ENCODE data around the gene ESRRA.
"Not testable (repeated sequence)": the region's sequence is repeated elsewhere in the genome, so short reads cannot be mapped to it uniquely, and the experiment has no call there.

Gene ESRRA

DNA sequence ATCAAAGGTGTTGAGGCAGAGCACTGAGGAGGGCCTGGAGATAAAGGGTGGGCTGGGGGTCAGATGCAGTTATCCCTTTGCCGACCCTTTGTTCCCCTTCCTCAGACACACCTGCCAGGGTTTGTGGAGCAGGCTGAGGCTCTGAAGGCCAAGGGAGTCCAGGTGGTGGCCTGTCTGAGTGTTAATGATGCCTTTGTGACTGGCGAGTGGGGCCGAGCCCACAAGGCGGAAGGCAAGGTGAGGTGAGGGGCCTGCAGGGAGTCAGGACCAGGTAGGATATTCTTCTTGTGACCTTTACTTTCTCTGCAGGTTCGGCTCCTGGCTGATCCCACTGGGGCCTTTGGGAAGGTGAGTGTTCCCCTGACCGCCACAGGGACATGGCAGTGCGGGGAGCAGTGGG is 15.2 kb downstream of the ESRRA start:
- in situ Hi-C loops (cut with HindIII; ENCODE audit: low pct_ligation_motif_present, low pct_unique_long_range_greater_than_20kb, low sequenced_read_pairs), result no loop called here
- DNase-seq, result no peak

DNA sequence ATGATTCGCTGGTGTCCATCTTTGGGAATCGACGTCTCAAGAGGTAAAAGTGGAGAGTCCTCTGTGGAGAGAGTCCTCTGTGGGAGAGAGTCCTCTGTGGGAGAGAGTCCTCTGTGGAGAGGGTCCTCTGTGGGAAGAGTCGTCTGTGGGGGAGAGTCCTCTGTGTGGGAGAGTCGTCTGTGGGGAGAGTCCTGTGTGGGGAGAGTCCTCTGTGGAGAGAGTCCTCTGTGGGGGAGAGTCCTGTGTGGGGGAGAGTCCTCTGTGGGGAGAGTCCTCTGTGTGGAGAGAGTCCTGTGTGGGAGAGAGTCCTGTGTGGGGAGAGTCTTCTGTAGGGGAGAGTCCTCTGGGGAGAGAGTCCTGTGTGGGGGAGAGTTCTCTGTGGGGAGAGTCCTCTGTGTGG is 15.7 kb downstream of the ESRRA start:
- DNase-seq, result no peak
- in situ Hi-C loops (cut with HindIII; ENCODE audit: low pct_ligation_motif_present, low pct_unique_long_range_greater_than_20kb, low sequenced_read_pairs), result no loop called here

DNA sequence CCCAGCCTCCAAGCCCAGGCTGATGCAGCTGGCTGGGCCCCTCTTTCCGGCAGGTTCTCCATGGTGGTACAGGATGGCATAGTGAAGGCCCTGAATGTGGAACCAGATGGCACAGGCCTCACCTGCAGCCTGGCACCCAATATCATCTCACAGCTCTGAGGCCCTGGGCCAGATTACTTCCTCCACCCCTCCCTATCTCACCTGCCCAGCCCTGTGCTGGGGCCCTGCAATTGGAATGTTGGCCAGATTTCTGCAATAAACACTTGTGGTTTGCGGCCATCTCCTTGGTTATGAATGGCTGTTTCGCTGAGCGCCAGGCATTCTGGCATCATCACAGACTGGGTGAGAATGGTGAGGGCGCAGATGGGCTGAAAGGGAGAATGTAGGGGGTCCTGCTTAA is 16.2 kb downstream of the ESRRA start:
- DNase-seq, result no peak
- in situ Hi-C loops (cut with HindIII; ENCODE audit: low pct_ligation_motif_present, low pct_unique_long_range_greater_than_20kb, low sequenced_read_pairs), result no loop called here

DNA sequence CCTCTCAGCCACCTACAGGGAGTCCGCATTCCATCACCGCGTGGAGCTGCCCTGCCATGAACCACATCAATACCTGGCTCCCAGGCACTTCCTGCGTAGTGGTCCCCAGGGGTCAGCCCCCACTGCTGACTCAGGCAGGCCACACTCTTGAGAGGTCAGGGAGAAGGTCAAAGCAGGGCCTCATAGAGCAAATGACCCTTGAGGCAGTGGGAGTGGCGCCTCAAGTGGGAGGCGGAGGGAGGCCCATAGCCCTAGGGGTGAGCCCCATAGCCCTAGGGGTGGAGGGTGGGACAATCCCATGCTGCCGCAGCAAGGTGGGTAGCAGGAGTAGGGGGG is 17.6 kb downstream of the ESRRA start:
- in situ Hi-C loops (cut with HindIII; ENCODE audit: low pct_ligation_motif_present, low pct_unique_long_range_greater_than_20kb, low sequenced_read_pairs), result no loop called here
- DNase-seq, result no peak

DNA sequence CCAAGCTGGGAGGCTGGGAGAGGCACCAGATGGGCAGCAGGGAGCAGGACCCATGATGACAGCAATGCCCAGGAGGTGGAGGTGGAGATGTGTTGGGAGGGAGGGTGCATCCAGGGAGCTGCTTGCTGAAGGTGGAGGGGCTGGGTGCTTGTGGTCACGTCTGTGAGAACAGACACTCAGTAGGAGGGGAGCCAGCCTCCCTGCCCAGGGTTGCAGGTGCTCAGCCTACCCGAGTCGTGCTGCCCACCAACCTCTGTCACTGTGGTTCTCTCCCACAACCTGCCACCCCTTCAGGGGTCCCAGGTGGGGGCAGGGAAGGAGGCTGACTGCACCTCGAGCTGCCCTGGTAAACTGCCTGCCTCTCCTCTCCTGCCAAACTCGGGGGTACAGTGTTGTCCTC is 18.0 kb downstream of the ESRRA start:
- in situ Hi-C loops (cut with HindIII; ENCODE audit: low pct_ligation_motif_present, low pct_unique_long_range_greater_than_20kb, low sequenced_read_pairs), result no loop called here
- DNase-seq, result no peak

DNA sequence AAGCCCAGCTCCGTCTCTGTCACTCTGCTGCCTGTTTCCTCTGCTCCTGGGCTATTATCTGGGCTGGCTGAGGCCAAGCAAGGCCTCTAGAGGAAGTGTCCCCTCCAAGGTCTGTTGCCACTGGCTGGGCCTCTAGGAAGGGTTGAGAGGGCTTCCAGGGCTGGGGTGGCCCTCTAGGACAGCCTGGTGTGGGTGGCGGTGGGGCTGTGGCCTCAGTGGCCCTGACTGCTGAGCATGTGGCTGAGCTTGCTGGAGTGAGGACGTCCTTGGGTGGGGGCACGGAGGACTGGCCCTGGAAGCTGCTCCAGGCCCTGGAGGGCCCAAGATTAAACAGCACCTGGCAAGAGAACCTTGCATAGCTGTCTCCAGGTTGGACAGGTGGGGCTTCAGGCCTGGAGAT is 18.7 kb downstream of the ESRRA start:
- in situ Hi-C loops (cut with HindIII; ENCODE audit: low pct_ligation_motif_present, low pct_unique_long_range_greater_than_20kb, low sequenced_read_pairs); DNase-seq: not testable (repeated sequence)

DNA sequence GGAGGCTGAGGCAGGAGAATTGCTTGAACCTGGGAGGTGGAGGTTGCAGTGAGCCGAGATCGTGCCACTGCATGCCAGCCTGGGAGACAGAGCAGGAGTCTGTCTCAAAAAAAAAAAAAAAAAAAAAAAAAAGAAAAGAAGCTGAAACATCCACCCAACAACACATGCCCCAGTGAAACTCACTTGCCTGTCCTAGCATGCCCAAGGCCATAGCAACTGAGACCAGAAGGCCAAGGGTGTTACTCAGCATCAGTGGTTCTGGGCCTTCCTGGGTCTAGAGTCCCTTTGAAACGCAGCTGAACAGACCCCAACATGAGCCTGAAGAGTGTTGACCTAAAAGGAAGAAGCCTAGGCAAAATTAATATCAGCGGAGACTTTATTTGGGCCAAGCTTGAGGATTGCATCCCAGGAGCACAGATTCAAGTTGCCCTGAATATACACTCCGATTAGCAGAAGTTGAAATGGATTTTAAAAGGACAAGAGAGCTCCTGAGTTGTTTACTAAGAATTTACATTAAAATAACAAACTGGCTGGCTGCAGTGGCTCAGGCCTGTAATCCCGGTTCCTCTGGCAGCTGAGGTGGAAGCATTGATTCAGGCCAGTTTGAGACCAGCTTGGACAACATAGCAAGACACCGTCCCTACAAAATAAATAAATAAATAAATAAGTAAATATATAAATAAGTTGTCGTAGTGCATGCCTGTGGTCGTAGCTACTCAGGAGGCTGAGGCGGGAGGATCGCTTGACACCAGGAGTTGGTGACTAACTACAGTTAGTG is 19.6 kb downstream of the ESRRA start:
- no peak for DNase-seq
- in situ Hi-C loops (cut with HindIII; ENCODE audit: low pct_ligation_motif_present, low pct_unique_long_range_greater_than_20kb, low sequenced_read_pairs), result no loop called here

DNA sequence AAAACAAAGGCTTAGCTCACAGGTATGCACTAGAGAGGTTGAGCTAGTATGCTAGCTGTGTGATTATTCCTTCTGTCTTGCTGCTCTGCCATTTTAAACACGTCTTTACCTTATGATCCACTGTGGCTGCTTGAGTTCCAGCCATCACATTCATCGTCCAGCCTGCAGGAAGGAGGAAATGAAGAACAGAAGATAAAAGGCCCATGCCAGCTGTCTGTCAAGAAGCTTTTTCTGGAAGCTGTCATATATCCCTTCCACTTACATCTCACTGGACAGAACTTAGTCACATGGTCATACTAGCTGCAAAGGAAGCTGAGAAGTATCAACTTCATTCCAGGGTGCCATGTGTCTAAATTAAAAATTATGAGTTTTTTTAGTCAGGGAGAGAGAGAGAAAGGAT is 22.1 kb downstream of the ESRRA start:
- in situ Hi-C loops (cut with HindIII; ENCODE audit: low pct_ligation_motif_present, low pct_unique_long_range_greater_than_20kb, low sequenced_read_pairs), result no loop called here
- no peak for DNase-seq

DNA sequence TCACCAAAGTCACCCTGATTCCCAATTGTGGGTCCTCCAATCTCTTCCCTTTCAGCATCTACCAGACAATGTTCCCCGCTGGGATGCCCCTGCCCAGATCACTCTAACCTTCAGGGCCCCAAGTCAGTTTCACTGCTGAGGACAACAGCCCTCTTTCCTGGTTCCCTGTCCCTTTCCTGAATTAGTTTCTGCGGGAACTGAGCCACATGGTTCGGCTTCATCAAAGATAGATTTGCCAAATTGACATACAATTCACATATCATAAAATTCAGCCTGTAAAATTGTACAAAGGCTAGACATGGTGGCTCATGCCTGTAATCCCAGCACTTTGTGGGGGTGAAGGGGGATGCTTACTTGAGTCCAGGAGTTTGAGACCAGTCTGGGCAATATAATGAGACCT is 22.7 kb downstream of the ESRRA start:
- no peak for DNase-seq
- in situ Hi-C loops (cut with HindIII; ENCODE audit: low pct_ligation_motif_present, low pct_unique_long_range_greater_than_20kb, low sequenced_read_pairs), result no loop called here

DNA sequence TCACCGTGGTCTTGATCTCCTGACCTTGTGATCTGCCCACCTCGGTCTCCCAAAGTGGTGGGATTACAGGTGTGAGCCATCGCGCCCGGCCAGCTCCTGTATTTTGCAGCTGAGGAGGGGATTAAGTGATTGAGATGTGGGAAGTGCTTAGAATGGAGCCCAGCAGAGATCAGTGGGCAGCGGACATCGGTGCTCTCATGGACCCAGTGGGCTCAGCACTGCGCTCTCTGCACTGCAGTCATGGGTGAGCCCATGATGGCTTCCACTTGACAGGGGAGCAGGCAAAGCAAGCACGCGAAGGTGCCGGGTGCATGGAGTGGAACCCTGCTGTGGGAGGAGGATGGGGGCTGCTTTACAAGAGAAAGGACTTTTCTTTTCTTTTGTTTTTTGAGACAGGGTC is 25.6 kb downstream of the ESRRA start:
- DNase-seq, result no peak
- in situ Hi-C loops (cut with HindIII; ENCODE audit: low pct_ligation_motif_present, low pct_unique_long_range_greater_than_20kb, low sequenced_read_pairs), result no loop called here

DNA sequence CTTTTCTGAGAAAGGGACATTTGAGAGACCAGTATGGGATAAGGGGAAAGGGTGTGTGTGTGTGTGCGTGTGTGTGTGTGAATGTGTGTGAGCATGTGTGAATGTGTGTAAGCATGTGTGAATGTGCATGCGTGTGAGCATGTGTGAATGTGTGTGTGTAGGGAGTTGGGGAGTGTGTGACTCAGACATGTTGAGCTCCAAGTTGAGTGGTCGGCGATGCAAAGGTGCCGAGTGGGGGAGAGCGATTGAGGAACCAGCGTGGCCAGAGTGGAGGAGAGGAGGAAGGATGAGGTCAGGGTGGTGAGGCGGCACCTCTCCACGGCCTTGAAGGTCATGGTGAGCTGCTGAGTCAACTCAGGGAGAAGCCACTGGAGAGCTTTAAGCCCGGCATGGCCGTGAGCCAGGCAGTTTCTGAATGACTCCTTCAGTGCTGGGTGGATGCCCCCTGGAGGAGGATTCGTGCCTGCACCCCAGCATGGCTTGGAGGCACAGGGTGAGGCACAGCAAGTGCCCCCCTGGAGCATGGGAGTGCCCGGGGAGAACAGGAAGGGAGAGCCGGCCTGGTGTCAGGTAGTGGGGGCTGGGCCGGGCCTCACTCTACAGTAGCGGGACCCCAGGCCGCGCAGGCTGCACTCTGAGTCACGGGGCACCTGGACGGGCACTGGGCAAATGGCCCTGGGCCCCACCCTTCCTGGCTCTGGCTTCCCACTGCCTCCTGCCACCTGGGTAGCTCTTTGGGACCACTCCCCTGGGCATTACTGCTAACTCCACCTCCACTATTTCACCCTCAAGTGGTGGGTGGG is 26.4 kb downstream of the ESRRA start:
- DNase-seq, result peak; percentile 94
- in situ Hi-C loops (cut with HindIII; ENCODE audit: low pct_ligation_motif_present, low pct_unique_long_range_greater_than_20kb, low sequenced_read_pairs), result no loop called here

DNA sequence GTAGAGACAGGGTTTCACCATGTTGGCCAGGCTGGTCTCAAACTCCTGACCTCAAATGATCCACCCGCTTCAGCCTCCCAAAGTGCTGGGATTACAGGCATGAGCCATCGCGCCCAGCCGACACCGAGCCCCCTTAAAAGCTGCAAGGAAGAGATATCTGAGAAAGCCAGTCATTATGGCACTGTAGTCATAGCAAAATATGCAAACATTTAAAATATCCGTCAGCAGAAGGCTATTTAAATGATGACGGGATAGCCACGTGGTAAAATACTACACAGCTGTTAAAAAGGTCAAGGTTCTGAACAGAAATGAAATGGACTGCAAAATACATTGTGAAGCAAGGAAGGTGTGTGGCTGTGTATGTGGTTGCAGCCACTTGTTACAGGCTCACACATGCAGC is 28.2 kb downstream of the ESRRA start:
- DNase-seq, result no peak
- in situ Hi-C loops (cut with HindIII; ENCODE audit: low pct_ligation_motif_present, low pct_unique_long_range_greater_than_20kb, low sequenced_read_pairs), result no loop called here

DNA sequence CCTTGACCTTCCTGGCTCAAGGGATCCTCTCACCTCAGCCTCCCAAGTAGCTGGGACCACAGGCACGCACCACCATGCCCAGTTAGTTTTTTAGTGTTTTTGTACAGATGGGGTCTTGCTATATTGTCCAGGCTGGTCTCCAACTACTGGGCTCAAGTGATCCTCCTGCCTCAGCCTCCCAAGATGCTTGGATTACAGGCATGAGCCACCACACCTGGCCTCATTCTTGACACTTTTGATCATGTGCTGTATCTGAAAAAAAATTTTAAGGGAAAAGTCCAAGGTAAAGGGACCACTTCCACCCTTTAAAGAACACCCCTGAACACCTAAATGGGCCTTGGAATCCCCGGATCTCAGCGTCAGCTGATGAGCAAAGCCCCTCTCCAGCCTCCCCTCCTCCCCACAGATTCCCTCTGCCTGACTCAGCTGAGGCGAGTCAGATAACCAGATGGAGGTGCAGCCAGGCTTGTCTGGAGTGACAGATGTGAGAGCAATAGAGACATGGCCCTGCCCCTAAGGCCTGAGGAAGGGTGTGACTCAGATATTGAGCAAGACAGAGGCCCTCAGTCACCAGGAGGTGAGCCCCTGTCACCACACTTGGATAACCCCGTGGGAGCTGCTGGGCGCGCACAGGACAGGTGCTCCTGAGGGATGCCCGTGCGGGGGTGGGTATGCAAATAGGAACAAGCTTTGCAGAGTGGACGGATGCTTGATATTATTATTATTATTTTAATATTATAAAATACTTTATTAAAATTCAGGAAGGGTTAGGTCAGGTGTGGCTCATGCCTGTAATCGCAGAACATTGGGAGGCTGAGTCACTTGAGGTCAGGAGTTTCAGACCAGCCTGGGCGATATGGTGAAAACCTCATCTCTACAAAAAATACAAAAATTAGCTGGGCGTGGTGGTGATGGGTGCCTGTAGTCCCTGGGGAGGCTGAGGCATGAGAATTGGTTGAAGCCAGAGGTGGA is 29.7 kb downstream of the ESRRA start:
- in situ Hi-C loops (cut with HindIII; ENCODE audit: low pct_ligation_motif_present, low pct_unique_long_range_greater_than_20kb, low sequenced_read_pairs), result no loop called here
- DNase-seq, result peak; percentile 98

DNA sequence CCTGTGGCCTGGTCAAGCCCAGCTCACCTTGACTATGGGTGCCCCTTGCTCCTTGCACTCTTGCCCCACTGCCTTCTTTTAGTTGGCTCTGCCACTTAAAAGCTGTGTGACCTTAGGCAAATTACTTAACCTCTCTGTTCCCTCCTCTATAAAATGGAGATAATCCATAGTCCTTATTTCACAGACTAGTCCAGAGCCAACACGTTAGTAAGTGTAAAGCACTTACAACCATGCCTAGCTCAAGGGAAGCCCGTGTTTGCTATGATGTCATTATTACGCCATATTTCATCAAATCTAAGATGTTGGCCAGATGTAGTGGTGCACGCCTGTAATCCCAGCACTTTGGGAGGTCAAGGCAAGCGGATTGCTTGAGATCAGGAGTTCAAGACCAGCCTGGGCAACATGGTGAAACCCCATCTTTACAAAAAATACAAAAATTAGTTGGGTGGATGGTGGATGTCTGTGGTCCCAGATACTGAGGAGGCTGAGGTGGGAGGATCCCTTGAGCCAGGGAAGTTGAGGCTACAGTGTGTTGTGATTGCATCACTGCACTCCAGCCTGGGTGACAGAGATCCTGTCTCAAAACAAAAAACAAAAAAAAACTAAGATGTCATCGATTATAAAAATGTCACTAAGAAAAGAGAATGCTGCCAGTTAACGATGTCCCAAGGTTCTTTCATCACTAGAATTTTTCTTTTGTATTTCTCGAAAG is 32.4 kb downstream of the ESRRA start:
- DNase-seq, result no peak
- in situ Hi-C loops (cut with HindIII; ENCODE audit: low pct_ligation_motif_present, low pct_unique_long_range_greater_than_20kb, low sequenced_read_pairs), result no loop called here

DNA sequence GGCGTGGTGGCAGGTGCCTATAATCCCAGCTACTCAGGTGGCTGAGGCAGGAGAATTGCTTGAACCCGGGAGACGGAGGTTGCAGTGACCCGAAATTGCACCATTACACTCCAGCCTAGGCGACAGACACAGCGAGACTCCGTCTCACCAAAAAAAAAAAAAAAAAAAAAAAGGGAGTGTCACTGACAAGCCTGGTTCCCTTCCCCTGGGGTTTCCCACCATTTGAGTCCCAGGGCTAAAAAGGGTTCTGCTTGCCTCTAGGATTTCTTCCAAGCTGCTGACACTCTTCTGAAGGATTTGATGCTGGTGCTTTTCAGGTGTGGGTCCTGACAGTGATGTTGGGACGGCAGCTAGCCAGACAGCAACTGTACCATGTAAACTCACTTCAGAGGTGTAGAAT is 33.4 kb downstream of the ESRRA start:
- DNase-seq, result no peak
- in situ Hi-C loops (cut with HindIII; ENCODE audit: low pct_ligation_motif_present, low pct_unique_long_range_greater_than_20kb, low sequenced_read_pairs), result no loop called here

DNA sequence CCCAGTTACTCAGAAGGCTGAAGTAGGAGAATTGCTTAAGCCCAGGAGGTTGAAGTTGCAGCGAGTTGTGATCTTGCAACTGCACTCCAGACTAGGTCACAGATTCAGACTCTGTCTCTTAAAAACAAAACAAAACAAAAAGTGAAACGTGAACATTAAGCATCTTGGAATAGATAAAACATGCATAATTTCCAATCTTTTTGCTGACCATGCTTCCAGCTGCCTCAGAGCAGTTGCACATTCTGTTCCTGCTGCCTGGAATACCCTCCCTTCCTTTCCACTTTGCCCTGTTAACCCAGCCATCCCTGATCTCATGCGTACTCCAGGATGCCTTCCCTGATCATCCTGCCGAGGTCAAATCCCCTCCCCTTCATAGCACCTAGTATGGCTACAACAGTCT is 34.0 kb downstream of the ESRRA start:
- in situ Hi-C loops (cut with HindIII; ENCODE audit: low pct_ligation_motif_present, low pct_unique_long_range_greater_than_20kb, low sequenced_read_pairs), result no loop called here
- DNase-seq, result no peak

DNA sequence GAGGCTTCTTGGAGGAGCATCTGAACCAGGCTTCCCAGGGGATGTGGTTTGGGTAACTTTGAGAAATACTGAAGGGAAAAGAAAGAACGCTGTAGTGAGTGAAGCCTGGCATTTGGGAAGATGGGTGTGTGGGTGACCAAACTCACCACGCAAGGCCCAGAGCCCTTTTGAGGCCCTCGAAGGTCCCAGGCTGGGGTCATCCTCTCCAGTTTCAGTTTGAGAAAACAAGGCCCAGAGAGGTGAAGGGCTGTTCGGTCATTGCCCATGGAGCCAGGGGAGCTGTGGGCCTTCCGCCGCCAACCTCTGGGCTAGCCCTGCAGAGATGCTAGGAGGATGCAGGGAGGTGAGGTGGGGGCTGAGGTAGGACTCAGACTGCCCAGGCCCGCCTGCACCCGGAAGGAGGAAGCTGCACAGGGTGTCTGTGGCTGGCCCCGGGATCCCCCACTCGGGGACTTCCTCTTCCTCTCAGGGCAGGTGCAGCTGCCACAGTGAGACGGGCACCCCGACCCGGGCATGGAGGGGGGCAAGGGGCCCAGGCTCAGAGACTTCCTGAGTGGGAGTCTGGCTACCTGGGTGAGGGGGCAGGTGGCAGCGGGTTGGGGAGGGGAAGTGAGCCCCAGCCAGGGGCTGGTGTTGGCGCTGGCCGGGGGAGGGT is 34.6 kb downstream of the ESRRA start, which contains the start of gene CCDC88B:
Gene CCDC88B, plus strand, starts transcription at position 451 of the 655 bp plus-strand sequence. Its CDS starts 63 bp downstream, at position 514.
- in situ Hi-C loops (cut with HindIII; ENCODE audit: low pct_ligation_motif_present, low pct_unique_long_range_greater_than_20kb, low sequenced_read_pairs), result no loop called here
- DNase-seq, result no peak

Measured in ACHN (cell line).